AG04449 (cell line): ENCODE results near the gene KCNJ9.

Experiments used
- CTCF ChIA-PET: fragments of 350-600 bp; formaldehyde crosslinking; extraction: SDS; loops from one replicate; lab custom pipeline; 2021; ENCODE audit warnings: antibody characterized with exemption; lab: Yijun Ruan, JAX
- POLR2A ChIA-PET: fragments of 400-600, 350-600 bp; formaldehyde crosslinking; extraction: SDS; loops from one replicate; lab custom pipeline; 2020; ENCODE audit warnings: antibody characterized with exemption, inconsistent platforms; lab: Yijun Ruan, JAX
- DNase-seq: peaks from one replicate; pipeline ENCODE4 v3.0.0-alpha.2; 2010; ENCODE audit warnings: low read depth, low spot score
- H3K4me3 ChIP-seq: 2 replicates; pipeline ENCODE4 v1.5.1; 2011; ENCODE audit warnings: low read depth, mild to moderate bottlenecking, control low read depth, low read length
- TF ChIP-seq, protein P1 (sequence below): IDR thresholded peaks from one replicate; pipeline ENCODE4 v1.5.1; 2011; ENCODE audit warnings: mild to moderate bottlenecking, moderate library complexity, low read length, control low read depth, inconsistent platforms; ENCODE audit not compliant: insufficient read depth; ENCODE audit errors: missing control alignments

KCNJ9 gene

GRCh38 chr1:160101717-160102522 lies 20.6 kb downstream of the KCNJ9 start:
- DNase-seq: no peak
- POLR2A ChIA-PET: interaction anchor here (0.7 to 1.2 kb wide), 3 partner anchors 117 to 979 kb away, joined by 3 to 7 read pairs (median 3); no protein-coding TSS in a partner anchor
- no peak overlapping the region for H3K4me3 ChIP-seq
- TF ChIP-seq, protein P1, sequence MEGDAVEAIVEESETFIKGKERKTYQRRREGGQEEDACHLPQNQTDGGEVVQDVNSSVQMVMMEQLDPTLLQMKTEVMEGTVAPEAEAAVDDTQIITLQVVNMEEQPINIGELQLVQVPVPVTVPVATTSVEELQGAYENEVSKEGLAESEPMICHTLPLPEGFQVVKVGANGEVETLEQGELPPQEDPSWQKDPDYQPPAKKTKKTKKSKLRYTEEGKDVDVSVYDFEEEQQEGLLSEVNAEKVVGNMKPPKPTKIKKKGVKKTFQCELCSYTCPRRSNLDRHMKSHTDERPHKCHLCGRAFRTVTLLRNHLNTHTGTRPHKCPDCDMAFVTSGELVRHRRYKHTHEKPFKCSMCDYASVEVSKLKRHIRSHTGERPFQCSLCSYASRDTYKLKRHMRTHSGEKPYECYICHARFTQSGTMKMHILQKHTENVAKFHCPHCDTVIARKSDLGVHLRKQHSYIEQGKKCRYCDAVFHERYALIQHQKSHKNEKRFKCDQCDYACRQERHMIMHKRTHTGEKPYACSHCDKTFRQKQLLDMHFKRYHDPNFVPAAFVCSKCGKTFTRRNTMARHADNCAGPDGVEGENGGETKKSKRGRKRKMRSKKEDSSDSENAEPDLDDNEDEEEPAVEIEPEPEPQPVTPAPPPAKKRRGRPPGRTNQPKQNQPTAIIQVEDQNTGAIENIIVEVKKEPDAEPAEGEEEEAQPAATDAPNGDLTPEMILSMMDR: no peak
- CTCF ChIA-PET: interaction anchor here (0.5 to 7.1 kb wide), 53 partner anchors 8 to 501 kb away, joined by 3 to 206 read pairs (median 6); partner anchors contain the start of genes ATP1A2, ATP1A4, CASQ1 and DCAF8

DNA sequence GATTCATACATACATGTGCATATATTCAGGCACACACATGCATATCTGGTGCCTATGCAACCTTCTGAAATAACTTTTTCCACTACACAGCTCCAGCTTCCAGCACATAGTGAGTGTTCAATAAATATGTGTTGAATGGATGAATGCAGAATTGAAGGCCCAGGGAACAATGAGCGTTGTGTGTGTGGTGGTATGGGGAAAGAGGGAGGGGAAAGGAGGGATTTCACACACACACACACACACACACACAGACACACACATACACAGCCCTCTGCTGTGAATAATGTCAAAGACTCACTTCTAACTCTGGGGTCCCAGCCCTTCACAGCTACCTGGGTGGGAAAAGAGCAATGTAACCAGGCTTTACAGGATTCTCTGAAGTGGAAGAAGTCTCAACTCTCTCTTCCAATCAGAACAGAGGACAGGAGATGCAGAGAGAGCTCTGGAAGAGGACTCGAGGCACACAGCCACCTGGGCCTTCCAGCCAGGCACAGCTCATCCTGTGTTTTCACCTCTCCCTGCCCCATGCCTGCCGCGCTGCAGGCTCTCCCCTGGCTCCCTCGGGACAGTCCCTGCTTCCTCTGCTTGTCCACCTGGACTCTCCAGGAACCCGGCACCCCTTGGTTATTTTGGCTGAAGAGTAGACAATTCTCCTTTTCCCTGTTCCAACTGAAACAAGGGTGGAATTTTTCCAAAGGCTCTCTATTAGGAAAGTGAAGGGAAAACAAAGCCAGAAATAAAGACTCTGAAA lies 22.5 kb downstream of the KCNJ9 start:
- CTCF ChIA-PET: interaction anchor here (0.8 to 7.1 kb wide), 19 partner anchors 10 to 272 kb away, joined by 3 to 206 read pairs (median 7); partner anchors contain the start of genes CASQ1 and PEX19
- POLR2A ChIA-PET: no interaction called here
- TF ChIP-seq, protein P1: no peak

GRCh38 chr1:160104486-160104885 lies 23.1 kb downstream of the KCNJ9 start:
- CTCF ChIA-PET: interaction anchor here (0.8 to 7.1 kb wide), 18 partner anchors 8 to 271 kb away, joined by 3 to 206 read pairs (median 6); partner anchors contain the start of gene CASQ1
- no peak overlapping the region for H3K4me3 ChIP-seq
- TF ChIP-seq, protein P1: no peak
- POLR2A ChIA-PET: no interaction called here
- DNase-seq: no peak

More for the DNA sequence above, 22.5 kb downstream of the KCNJ9 start:
- no peak overlapping the region for H3K4me3 ChIP-seq
- DNase-seq: no peak

DNA sequence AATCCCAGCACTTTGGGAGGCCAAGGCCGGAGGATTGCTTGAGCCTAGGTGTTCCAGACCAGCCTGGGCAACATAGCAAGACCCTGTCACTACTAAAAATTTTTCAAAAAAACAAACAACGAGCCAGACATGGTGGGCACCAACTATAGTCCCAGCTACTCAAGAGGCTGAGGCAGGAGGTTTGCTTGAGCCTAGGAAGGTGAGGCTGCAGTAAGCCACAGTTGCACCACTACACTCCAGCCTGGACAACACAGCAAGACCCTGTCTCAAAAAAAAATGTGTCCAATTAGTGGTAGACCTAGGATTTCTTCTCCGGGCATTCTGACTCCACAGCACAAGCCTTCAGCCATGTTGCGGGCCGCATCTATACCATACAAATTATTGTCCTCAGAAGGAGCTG lies 23.8 kb downstream of the KCNJ9 start:
- POLR2A ChIA-PET: no interaction called here
- CTCF ChIA-PET: interaction anchor here (0.8 to 7.1 kb wide), 17 partner anchors 8 to 311 kb away, joined by 3 to 206 read pairs (median 6); partner anchors contain the start of gene CASQ1
- no peak overlapping the region for H3K4me3 ChIP-seq
- DNase-seq: no peak
- TF ChIP-seq, protein P1: no peak

- CTCF ChIA-PET: interaction anchor here (0.9 to 3.3 kb wide), 9 partner anchors 10 to 268 kb away, joined by 3 to 22 read pairs (median 10); no protein-coding TSS in a partner anchor
- TF ChIP-seq, protein P1: no peak
- POLR2A ChIA-PET: no interaction called here
- H3K4me3 ChIP-seq: no peak overlapping the region
- DNase-seq: no peak
These were observed 26.2 kb downstream of the KCNJ9 start for GRCh38 chr1:160107512-160107911.
